ENCODE data around the gene CGB8. TPM values are rescaled to one million over a fixed set of nuclear protein-coding genes. Genes with fewer than 3 reads are reported as not detected.
A peak's percentile ranks its signal among the peaks of the same experiment; 100 is the strongest.
"Not testable (repeated sequence)": the region's sequence is repeated elsewhere in the genome, so short reads cannot be mapped to it uniquely, and the experiment has no call there.

The CGB8 gene
- under 1 TPM in 4 of 8 experiments, not detected in 4; 0.27 to 0.76 (median 0.33) TPM for total RNA-seq

DNA sequence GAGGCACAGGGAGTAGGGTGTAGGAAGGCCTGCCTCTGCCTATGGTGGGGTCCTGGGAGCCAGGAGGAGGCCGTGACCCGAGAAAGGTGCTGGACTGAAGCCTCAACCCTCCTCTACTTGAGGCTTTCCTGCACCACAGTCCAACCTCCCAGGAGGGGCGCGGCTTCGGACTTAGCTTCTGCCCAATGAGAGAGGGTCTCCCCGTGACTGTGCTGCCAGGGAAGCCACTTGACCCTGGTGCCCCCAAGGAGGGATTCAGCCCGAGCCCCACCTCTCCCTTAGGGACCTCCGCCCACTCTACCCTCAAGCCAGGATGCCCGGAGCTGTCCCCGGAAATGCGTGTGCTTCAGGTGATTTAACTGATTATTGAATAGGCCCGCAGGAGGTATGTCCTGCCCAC is at the start of gene CGB8:
Gene CGB8 (minus strand): TSS at position 101 of the 400 bp plus-strand sequence. CDS start 372 bp downstream, outside the sequence.
- in situ Hi-C loops (cut with MboI; ENCODE audit: low pct_unique_long_range_greater_than_20kb in 2 of 9, low sequenced_read_pairs in 9 of 9, unreplicated experiment in 9 of 9), result not testable (repeated sequence)

DNA sequence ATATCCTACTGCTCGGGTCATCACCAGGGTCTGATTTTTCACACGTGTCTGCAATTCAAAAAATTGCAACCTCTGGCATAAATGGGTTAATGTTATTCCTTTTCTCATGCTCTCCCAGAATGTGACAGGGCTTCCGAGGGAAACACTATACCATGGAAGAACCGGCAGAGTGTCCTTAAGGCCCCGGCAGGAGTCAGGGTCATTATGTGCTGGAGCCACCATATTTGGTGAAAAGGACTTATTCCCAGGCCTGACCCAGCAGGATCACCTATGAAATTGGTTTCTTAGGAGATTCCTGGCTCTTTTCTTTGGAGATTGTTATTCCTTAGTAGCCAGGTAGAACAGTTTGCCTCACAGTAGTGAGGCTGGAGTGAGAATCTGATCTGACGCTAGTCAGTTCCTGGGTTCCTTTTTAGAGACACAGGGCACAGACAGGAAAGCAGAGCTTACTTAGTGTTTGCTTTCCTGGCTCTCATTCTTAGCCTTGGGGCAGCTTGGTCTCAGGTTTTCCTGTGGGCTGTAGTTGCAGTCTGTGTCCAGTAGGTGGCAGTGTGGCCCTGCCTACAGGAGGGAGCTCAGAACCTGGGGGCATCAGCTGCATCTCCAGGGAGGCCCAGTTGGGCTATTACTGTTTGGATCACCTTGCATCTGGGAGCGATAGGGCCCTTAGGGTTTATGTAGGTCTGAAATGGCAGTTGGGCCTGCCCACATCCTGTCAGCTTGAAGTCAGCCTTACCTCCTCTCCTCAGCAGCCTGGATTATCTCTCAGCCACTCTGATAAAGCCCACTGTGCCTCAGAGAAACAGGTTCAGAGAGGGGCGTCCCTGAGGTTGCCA is 48.8 kb upstream of the CGB8 start:
- WGBS, 10 experiments, result 14 to 77% (median 60%) methylated on average over 1 to 6 of the region's 8 CpGs; no CpG with 5 or more reads in 3 of the 10 experiments
- in situ Hi-C loops (cut with MboI; ENCODE audit: low pct_unique_long_range_greater_than_20kb in 2 of 9, low sequenced_read_pairs in 9 of 9, unreplicated experiment in 9 of 9), result loop anchor here in 5 of 9 experiments (25.0 kb wide), 1 partner anchor 115 kb away; no protein-coding TSS in a partner anchor

More for the DNA sequence above, at the start of gene CGB8:
- not testable (repeated sequence) for H3K4me1 ChIP-seq (replicated peaks in 1 of 2); H3K27ac ChIP-seq; H3K4me3 ChIP-seq; ATAC-seq (replicated peaks in 6 of 8)
- WGBS, 10 experiments, result no CpG with 5 or more reads among the region's 12 CpGs

DNA sequence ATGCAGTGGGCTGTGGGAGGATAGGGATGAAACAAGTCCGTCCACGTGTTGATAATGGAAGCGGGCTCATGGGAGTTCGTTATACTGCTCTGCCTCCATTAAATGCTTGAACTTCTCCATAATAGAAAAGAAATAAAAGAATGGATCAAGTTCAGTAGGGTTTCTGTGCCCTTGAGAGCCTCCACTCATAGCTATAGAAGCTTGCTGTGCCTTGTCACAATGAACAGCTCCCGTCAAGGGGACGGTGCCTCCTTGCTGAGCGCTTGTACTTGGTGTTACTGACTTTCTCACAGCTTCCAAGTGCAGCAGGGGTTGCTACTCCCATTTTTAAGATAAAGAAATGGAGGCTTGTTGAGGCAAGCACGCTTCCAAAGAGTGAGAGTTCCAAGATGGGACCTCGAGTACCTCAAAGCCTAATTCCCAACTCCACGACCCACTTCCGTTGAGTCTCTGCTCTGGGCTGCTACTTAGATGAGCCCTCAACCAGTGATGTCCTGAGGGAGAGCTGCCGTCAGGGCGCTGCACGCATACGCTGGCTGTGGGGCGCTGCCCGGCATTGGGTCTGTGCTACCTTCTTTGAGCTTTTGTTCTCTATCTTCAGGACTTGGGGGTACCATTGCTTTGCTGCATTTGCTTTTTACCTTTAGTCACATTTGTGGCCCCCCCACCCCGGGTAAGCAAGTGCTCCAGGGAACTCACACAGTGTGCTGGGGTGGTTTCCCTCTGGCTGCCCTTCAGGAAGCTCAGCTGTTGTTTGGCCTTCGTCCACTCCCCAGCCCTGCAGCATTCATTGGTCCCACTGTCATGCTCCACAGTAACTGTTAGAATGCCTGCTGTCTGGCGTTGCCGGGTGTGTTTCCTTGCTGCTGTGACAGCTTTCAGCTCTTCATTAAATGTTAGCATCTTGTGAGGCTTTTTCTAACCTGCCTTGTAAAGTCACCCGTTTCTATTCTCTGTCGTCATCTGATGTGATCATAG is 45.9 kb upstream of the CGB8 start:
- WGBS, 10 experiments, result 68 to 95% (median 86%) methylated on average over 2 to 21 of the region's 23 CpGs; no CpG with 5 or more reads in 1 of the 10 experiments
- Histone ChIP-seq H3K27ac (no peak overlapping the region), H3K4me1 (replicated peaks in 1 of 2) (no peaks in the 10 kb centered on the region), H3K4me3 (no peak overlapping the region)
- in situ Hi-C loops (cut with MboI; ENCODE audit: low pct_unique_long_range_greater_than_20kb in 2 of 9, low sequenced_read_pairs in 9 of 9, unreplicated experiment in 9 of 9), result loop anchor here in 5 of 9 experiments (25.0 kb wide), 1 partner anchor 118 kb away; no protein-coding TSS in a partner anchor
- ATAC-seq (replicated peaks in 6 of 8), result peak in 6 of 8 experiments; percentile 13 to 89 (median 48)

More for the DNA sequence above, 48.8 kb upstream of the CGB8 start:
- Histone ChIP-seq H3K4me1 (replicated peaks in 1 of 2) (no peaks in the 10 kb centered on the region), H3K4me3 (no peak overlapping the region), H3K27ac (no peak overlapping the region)
- ATAC-seq (replicated peaks in 6 of 8), result peak; percentile 54 to 83 (median 78)

DNA sequence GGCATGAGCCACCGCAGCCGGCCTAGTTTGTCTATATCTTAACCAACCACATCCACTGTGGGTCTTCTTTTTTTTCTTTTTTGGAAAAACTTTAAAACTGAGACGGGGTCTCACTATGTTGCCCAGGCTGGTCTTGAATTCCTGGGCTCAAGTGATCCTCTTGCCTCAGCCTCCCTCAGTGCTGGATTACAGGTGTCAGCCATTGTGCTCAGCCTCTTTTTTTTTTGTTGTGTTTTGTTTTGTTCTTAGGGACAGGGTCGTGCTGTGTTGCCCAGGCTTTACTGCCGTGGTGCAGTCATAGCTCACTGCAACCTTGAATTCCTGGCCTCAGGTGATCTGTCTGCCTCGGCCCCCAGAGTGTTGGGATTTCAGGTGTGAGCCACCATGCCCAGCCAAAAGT is 43.8 kb upstream of the CGB8 start:
- no peak for ATAC-seq (replicated peaks in 6 of 8)
- in situ Hi-C loops (cut with MboI; ENCODE audit: low pct_unique_long_range_greater_than_20kb in 2 of 9, low sequenced_read_pairs in 9 of 9, unreplicated experiment in 9 of 9), result loop anchor here in 5 of 9 experiments (25.0 kb wide), 1 partner anchor 120 kb away; no protein-coding TSS in a partner anchor
- H3K4me1 ChIP-seq (replicated peaks in 1 of 2), result no peaks in the 10 kb centered on the region
- 64 to 100% (median 94%) methylated on average over 3 to 6 of the region's 6 CpGs; no CpG with 5 or more reads in 3 of the 10 experiments for WGBS, 10 experiments
- no peak overlapping the region for H3K27ac ChIP-seq
- H3K4me3 ChIP-seq, result no peak overlapping the region

DNA sequence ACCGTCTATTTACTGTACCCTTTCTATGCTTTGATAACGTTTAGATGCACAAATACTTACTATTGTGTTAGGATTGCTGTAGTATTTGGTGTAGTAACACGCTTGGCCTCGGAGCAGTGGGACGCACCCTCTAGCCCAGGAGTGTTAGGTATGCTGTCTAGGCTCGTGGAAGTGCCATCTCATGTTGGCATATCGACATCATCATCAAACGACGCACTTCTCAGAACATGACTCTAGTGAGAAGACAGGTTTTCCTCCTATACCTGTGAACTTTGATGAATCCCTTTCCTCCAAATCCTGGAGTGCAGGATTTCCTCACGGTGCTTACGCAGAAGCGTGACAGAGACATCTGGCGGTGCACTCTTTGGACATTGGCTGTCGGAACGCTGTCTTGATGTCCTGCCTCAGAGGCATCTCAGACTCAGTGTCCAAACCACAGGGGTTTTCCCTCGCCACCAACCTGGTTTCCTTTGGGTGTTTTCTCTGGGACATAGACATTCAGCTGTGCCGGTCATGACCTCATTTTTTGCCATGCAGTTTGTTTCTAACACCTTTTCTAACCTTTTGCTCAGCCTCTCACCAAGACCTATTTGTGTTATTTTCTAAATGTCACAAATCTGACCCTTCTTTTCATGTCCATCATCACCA is 42.6 kb upstream of the CGB8 start:
- in situ Hi-C loops (cut with MboI; ENCODE audit: low pct_unique_long_range_greater_than_20kb in 2 of 9, low sequenced_read_pairs in 9 of 9, unreplicated experiment in 9 of 9), result loop anchor here in 5 of 9 experiments (25.0 kb wide), 1 partner anchor 121 kb away; no protein-coding TSS in a partner anchor
- Histone ChIP-seq H3K4me1 (replicated peaks in 1 of 2) (peaks cover 4 to 8% of the 10 kb centered on the region in 2 donors), H3K4me3 (no peak overlapping the region), H3K27ac (no peak overlapping the region)
- 80 to 100% (median 95%) methylated on average over 2 to 13 of the region's 17 CpGs; no CpG with 5 or more reads in 2 of the 10 experiments for WGBS, 10 experiments
- no peak for ATAC-seq (replicated peaks in 6 of 8)

DNA sequence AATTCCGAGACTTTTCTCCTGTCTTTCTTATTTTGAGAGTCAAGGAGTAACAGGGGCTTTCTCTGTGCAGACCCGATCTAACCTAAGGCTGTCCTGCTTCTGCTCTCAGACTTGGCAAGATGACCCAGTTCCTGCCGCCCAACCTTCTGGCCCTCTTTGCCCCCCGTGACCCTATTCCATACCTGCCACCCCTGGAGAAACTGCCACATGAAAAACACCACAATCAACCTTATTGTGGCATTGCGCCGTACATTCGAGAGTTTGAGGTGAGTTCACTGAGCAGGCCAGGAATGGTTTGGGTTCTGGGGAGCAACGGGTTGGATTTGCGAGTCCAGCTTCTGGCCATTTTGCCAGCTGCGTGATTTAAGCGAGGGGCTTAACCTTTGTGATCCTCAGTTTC is 37.4 kb upstream of the CGB8 start:
- ATAC-seq (replicated peaks in 6 of 8), result no peak
- H3K4me3 ChIP-seq, result peak overlapping the region; percentile 71 to 85 (median 81)
- in situ Hi-C loops (cut with MboI; ENCODE audit: low pct_unique_long_range_greater_than_20kb in 2 of 9, low sequenced_read_pairs in 9 of 9, unreplicated experiment in 9 of 9), result loop anchor here in 5 of 9 experiments (25.0 kb wide), 1 partner anchor 126 kb away; no protein-coding TSS in a partner anchor
- 0 to 94% (median 40%) methylated on average over 1 to 9 of the region's 11 CpGs; no CpG with 5 or more reads in 3 of the 10 experiments for WGBS, 10 experiments
- H3K27ac ChIP-seq, result peak overlapping the region in 1 of 2 donors; percentile 96
- peaks cover 13 to 19% of the 10 kb centered on the region in 2 donors for H3K4me1 ChIP-seq (replicated peaks in 1 of 2)

DNA sequence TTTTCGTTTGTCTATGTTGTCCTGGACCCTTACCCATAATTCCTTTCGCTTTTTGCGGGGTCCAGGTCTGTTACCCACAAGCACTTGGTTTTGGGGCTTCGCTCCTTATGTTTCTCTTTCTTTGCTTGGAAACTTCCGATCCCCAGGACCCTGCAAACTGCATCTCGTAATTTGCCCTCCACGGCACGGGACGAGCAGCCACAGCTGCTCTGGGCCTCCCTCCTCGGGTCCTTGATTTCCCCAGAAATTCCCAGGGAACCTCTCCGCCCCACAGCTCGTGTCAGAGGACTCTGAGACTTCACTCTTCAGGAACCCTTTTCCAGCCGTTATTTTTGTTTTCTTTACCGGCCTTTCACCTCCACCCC is 36.9 kb upstream of the CGB8 start:
- Histone ChIP-seq H3K4me3 (peak overlapping the region; percentile 71 to 85 (median 81)), H3K4me1 (replicated peaks in 1 of 2) (peaks cover 13 to 19% of the 10 kb centered on the region in 2 donors), H3K27ac (peak overlapping the region; percentile 89 to 96)
- peak in 1 of 8 experiments; percentile 1 for ATAC-seq (replicated peaks in 6 of 8)
- 0 to 6% (median 0%) methylated on average over 2 to 14 of the region's 14 CpGs; no CpG with 5 or more reads in 1 of the 10 experiments for WGBS, 10 experiments
- in situ Hi-C loops (cut with MboI; ENCODE audit: low pct_unique_long_range_greater_than_20kb in 2 of 9, low sequenced_read_pairs in 9 of 9, unreplicated experiment in 9 of 9), result loop anchor here in 5 of 9 experiments (25.0 kb wide), 1 partner anchor 126 kb away; no protein-coding TSS in a partner anchor

DNA sequence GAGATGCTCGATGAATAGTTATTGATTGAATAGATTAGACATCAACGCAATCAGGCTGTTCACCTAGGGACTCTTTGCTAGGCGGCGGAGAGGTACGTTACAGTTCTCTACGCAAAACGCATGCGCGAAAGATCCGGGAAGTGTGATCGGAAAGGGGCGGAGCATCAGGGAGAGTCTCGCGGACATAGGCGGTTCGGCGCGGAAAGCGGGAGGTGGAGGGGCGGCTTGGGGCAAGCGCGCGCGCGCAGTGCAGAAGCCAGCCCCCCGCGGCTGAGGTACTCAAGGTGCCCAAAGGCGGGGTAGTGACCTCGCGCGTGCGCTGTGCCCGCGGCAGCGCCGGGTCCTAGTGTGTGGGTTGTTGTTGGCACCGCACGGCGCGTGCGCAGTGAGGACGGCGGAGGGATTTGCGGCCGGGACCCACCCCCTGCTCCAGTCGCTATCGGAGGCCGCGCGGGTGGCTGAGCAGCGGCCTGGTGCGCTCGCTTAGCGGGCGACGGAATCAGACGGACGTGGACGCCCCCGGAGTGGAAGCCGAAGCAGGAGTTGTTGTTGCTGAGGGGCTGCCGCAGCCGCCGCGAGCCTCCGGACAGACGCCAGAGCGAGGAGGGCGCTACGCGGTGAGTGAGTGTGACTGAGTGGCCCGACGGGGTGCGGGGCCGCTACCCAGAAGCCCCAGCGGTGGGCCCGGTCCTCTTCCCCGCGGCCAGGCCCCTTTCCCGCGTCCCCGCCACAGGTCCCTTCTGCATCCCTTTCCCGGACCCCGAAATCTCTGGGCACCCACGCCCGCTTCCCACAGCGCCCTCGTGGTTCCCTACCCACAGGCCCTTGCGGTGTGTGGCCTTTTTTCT is 36.3 kb upstream of the CGB8 start, which contains the start of gene SNRNP70:
Gene SNRNP70 (plus strand): TSS at position 432 of the 848 bp plus-strand sequence. CDS start 964 bp downstream, outside the sequence.
- Histone ChIP-seq H3K4me3 (peak within 1 kb of the TSS; percentile 71 to 85 (median 81)), H3K27ac (peak within 1 kb of the TSS; percentile 89 to 96), H3K4me1 (replicated peaks in 1 of 2) (peaks cover 13 to 19% of the 10 kb centered on the region in 2 donors)
- 0% methylated on average over 1 to 25 of the region's 89 CpGs; no CpG with 5 or more reads in 3 of the 10 experiments for WGBS, 10 experiments
- peak; percentile 85 to 97 (median 91) for ATAC-seq (replicated peaks in 6 of 8)
- in situ Hi-C loops (cut with MboI; ENCODE audit: low pct_unique_long_range_greater_than_20kb in 2 of 9, low sequenced_read_pairs in 9 of 9, unreplicated experiment in 9 of 9), result loop anchor here in 5 of 9 experiments (25.0 kb wide), 1 partner anchor 127 kb away; no protein-coding TSS in a partner anchor

DNA sequence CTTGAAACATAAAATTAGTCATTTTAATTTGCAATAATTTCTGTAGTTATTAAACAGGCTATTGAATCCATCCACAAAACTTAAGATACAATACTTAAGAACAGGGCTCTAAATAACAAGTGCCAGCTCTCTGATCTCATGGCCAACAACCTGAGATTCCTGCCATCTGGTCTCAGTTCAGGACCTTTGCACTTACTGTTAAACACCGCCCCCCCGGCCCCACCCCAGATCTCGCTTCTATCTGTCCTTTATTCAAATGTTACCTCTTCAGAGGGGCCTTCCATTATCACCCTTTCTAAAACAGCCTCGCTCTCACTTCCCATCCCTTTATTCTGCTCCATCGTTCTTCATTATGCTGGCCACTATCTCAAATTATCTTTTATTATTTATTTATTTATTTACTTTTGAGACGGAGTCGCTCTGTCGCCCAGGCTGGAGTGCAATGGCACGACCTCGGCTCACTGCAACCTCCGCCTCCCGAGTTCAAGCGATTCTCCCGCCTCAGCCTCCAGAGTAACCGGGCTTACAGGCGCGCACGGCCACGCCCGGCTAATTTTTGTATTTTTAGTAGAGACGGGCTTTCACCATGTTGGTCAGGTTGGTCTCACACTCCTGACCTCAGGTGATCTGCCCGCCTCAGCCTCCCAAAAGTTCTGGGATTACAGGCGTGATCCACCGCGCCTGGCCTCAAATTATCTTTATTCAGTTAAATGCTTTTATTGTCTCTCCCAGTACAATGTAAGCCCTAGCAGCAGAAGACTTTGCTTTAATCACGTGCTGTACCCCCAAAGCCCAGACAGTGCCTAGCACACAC is 35.5 kb upstream of the CGB8 start:
- peak overlapping the region; percentile 75 to 83 for H3K27ac ChIP-seq
- WGBS, 10 experiments, result 35 to 100% (median 82%) methylated on average over 1 to 23 of the region's 26 CpGs
- ATAC-seq (replicated peaks in 6 of 8), result no peak
- peaks cover 13 to 19% of the 10 kb centered on the region in 2 donors for H3K4me1 ChIP-seq (replicated peaks in 1 of 2)
- in situ Hi-C loops (cut with MboI; ENCODE audit: low pct_unique_long_range_greater_than_20kb in 2 of 9, low sequenced_read_pairs in 9 of 9, unreplicated experiment in 9 of 9), result loop anchor here in 5 of 9 experiments (25.0 kb wide), 1 partner anchor 128 kb away; no protein-coding TSS in a partner anchor
- H3K4me3 ChIP-seq, result peak overlapping the region; percentile 17 to 85 (median 27)

DNA sequence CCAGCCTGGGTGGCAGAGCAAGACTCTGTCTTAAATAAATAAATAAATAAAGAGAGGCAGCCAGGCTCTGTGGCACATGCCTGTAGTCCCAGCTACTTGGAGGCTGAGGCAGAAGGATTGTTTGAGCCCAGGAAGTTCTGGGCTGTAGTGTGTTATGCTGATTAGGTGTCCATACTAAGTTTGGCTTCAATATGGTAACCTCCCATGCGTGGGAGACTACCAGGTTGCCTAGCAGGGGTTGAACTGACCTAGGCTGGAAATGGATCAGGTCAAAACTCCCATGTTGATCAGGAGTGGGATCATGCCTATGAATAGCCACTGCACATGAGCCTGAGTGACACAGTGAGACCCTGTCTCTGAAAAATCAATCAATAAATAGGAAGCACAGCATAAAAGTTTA is 32.4 kb upstream of the CGB8 start:
- in situ Hi-C loops (cut with MboI; ENCODE audit: low pct_unique_long_range_greater_than_20kb in 2 of 9, low sequenced_read_pairs in 9 of 9, unreplicated experiment in 9 of 9), result loop anchor here in 5 of 9 experiments (25.0 kb wide), 1 partner anchor 131 kb away; no protein-coding TSS in a partner anchor
- ATAC-seq (replicated peaks in 6 of 8), result no peak
- 33 to 60% (median 33%) methylated on average over 1 of the region's 1 CpG; no CpG with 5 or more reads in 7 of the 10 experiments for WGBS, 10 experiments

More for the DNA sequence above, 32.4 kb upstream of the CGB8 start:
- no peak overlapping the region for H3K27ac ChIP-seq
- H3K4me1 ChIP-seq (replicated peaks in 1 of 2), result peaks cover 6 to 8% of the 10 kb centered on the region in 2 donors
- no peak overlapping the region for H3K4me3 ChIP-seq

Data from motor neuron (in vitro differentiated cells).